HepG2 (cell line): Measurements from ENCODE around the gene CSH1. TPM values are rescaled to one million over a fixed set of nuclear protein-coding genes. Genes with fewer than 3 reads are reported as not detected.

Experiments
- BRD4 ChIP-seq: sonication (generic); formaldehyde crosslinking; IDR thresholded peaks from 2 replicates; pipeline ENCODE4 v1.4.0; 2020; ENCODE audit warnings: missing genetic modification reagents
- GLMP ChIP-seq: sonication (generic); formaldehyde crosslinking; IDR thresholded peaks from 2 replicates; pipeline ENCODE4 v1.9.0; 2021; ENCODE audit warnings: missing genetic modification reagents, mild to moderate bottlenecking, borderline replicate concordance
- PBX3 ChIP-seq: sonication (generic); formaldehyde crosslinking; IDR thresholded peaks from 2 replicates; pipeline ENCODE4 v1.8.1; 2023; ENCODE audit warnings: missing genetic modification reagents, inconsistent platforms, borderline replicate concordance
- ZNF256 ChIP-seq: sonication (generic); formaldehyde crosslinking; conservative IDR thresholded peaks from 2 replicates; pipeline ENCODE4 v1.4.0; 2020; ENCODE audit warnings: missing genetic modification reagents
- ZNF678 ChIP-seq: sonication (generic); formaldehyde crosslinking; IDR thresholded peaks from 2 replicates; pipeline ENCODE4 v1.4.0; 2020; ENCODE audit warnings: mild to moderate bottlenecking, missing genetic modification reagents
- polyA plus RNA-seq, 8 experiments: library from polyadenylated mRNA; depleted of rRNA in 3 of 8; stranded (reverse) in 7 of 8; unstranded in 1 of 8; fragments of >200 nt; fragmentation: Illumina TruSeq in 4 of 8; extraction: Trizol in 4 of 8; gene quantifications; 2 replicates each; pipeline versions ENCODE4 v1.2.1 to v1.2.3, GENCODE V29; 2011 to 2016; ENCODE audit warnings: low read depth in 4 of 8, missing spikeins in 1 of 8, mixed read lengths in 1 of 8; ENCODE audit not compliant: insufficient read depth in 1 of 8
- total RNA-seq, 5 experiments: library from RNA; depleted of rRNA; stranded (reverse); fragments of >200 nt; fragmentation: Illumina TruSeq; extraction: Trizol; gene quantifications; 2 replicates each; pipeline ENCODE4 v1.2.3, GENCODE V29; 2016; ENCODE audit warnings: low read depth in 1 of 5
- TF ChIP-seq, protein P1 (sequence below): sonication (generic); formaldehyde crosslinking; IDR thresholded peaks from 2 replicates; pipeline ENCODE4 v1.4.0; 2020; ENCODE audit warnings: missing genetic modification reagents, borderline replicate concordance

The CSH1 gene
- total and polyA plus RNA-seq, 2 of the 13 experiments (the other 11 are each of a cell fraction or from before 2014, with no cell fraction given): not detected

GRCh38 chr17:63930951-63931575 is 34.7 kb upstream of the CSH1 start (continued):
- TF ChIP-seq GLMP: no peak
- no peak for TF ChIP-seq ZNF256 (CRISPR knock-in tag)
- 0 out of 2 replicates have a peak, but pooled peaks have one; percentile 40 for TF ChIP-seq ZNF678
- TF ChIP-seq PBX3 (CRISPR knock-in tag): no peak
- TF ChIP-seq BRD4: no peak
- TF ChIP-seq, protein P1, sequence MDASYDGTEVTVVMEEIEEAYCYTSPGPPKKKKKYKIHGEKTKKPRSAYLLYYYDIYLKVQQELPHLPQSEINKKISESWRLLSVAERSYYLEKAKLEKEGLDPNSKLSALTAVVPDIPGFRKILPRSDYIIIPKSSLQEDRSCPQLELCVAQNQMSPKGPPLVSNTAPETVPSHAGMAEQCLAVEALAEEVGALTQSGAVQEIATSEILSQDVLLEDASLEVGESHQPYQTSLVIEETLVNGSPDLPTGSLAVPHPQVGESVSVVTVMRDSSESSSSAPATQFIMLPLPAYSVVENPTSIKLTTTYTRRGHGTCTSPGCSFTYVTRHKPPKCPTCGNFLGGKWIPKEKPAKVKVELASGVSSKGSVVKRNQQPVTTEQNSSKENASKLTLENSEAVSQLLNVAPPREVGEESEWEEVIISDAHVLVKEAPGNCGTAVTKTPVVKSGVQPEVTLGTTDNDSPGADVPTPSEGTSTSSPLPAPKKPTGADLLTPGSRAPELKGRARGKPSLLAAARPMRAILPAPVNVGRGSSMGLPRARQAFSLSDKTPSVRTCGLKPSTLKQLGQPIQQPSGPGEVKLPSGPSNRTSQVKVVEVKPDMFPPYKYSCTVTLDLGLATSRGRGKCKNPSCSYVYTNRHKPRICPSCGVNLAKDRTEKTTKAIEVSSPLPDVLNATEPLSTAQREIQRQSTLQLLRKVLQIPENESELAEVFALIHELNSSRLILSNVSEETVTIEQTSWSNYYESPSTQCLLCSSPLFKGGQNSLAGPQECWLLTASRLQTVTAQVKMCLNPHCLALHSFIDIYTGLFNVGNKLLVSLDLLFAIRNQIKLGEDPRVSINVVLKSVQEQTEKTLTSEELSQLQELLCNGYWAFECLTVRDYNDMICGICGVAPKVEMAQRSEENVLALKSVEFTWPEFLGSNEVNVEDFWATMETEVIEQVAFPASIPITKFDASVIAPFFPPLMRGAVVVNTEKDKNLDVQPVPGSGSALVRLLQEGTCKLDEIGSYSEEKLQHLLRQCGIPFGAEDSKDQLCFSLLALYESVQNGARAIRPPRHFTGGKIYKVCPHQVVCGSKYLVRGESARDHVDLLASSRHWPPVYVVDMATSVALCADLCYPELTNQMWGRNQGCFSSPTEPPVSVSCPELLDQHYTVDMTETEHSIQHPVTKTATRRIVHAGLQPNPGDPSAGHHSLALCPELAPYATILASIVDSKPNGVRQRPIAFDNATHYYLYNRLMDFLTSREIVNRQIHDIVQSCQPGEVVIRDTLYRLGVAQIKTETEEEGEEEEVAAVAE: no peak
